Erythroblast (primary cell): ENCODE measurements around the gene ABCA13.

Experiments used
- DNase-seq, 2 experiments: peaks; one replicate each; lab custom pipeline; 2025; lab: John Stamatoyannopoulos, UW
- GATA1 ChIP-seq: IDR thresholded peaks from 2 replicates; pipeline ENCODE4 v1.6.1; 2011; ENCODE audit warnings: low read depth, mild to moderate bottlenecking, control low read depth, low read length, moderate library complexity
- POLR2A ChIP-seq: IDR thresholded peaks from 2 replicates; pipeline ENCODE4 v1.6.1; 2011; ENCODE audit warnings: mild to moderate bottlenecking, low read length

Gene ABCA13

GRCh38 chr7:48237354-48237753, 66.1 kb downstream of the ABCA13 start:
- no peak for TF ChIP-seq POLR2A
- no peak for TF ChIP-seq GATA1
- no peak for DNase-seq

DNA sequence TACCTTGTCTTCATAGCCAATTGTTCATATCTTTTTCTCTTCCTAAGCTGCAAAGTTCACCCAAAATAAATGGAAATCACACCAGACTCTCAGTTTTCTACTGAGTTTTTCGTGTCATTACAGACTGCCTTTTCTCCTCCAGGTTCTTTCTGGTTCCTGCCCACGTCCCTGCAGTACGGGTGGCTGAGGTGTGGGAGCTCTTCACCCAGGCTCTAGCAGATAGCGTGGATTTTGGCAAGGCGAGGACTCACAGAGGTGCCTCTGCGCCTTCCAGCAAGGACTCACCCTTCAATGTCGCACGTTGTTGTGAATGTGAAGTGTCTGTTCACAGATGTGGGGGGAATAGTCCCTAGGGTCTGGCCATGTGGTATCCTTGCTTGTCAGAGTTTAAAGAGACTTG, 71.6 kb downstream of the ABCA13 start:
- no peak for DNase-seq
- TF ChIP-seq GATA1 = no peak
- TF ChIP-seq POLR2A = no peak

- no peak for TF ChIP-seq GATA1
- TF ChIP-seq POLR2A = no peak
- DNase-seq = no peak
These were observed 73.6 kb downstream of the ABCA13 start for GRCh38 chr7:48244864-48245271.

DNA sequence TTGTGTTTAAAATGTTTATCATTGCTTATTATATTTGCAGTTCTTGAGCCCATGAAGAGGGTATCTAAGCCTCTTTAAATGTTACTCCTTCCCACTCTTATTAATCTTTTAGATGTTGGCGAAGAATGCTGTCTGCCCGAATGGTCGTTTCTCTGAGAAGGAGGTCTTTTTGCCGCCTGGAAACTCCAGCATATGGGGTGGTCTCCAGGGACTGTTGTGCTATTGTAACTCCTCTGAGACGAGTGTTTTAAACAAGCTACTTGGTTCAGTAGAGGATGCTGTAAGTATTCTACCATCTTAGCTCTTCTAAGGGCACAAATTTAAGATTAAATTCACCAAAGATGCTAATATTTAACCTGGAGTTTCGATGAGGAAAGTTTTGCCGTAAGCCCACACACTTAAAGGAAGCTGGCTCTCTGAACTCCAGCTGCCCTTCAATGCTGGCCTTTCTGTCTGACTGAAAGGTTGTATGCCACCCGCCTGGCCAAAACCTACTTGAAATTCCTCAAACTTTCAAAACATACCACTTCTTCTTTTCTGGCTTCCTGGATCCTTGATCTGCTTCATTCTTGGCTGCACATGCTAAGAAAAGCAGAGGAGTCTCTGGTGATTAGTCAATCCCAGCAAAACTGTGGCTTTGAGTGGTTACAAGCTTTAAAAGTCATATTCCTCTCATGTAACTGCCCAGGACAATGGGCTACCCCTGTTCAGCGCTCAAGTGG, 74.7 kb downstream of the ABCA13 start:
- DNase-seq = no peak
- TF ChIP-seq POLR2A (no peak), GATA1 (no peak)

DNA sequence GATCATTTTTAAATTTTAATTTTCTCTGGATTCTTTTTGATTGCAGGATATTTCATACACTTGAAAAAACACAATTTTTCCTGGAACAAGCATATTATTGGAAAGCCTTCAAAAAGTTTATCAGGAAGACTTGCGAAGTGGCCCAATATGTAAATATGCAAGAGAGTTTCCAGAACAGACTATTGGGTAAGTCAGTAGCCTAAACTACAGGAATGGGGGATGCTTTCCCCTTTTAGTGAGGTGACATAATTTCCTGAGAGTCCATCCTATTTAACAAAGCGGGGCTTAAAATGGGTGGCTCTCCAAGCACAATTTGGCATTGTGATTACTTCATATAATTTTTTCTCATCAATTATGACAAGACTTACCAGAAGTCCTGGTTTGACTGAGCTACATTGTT, 77.9 kb downstream of the ABCA13 start:
- TF ChIP-seq GATA1 (no peak), POLR2A (no peak)
- DNase-seq = no peak

GRCh38 chr7:48250441-48250951, 79.2 kb downstream of the ABCA13 start:
- TF ChIP-seq POLR2A (no peak), GATA1 (no peak)

GRCh38 chr7:48251766-48252165, 80.5 kb downstream of the ABCA13 start:
- DNase-seq = no peak

More at GRCh38 chr7:48250441-48250951, 79.2 kb downstream of the ABCA13 start:
- no peak for DNase-seq

DNA sequence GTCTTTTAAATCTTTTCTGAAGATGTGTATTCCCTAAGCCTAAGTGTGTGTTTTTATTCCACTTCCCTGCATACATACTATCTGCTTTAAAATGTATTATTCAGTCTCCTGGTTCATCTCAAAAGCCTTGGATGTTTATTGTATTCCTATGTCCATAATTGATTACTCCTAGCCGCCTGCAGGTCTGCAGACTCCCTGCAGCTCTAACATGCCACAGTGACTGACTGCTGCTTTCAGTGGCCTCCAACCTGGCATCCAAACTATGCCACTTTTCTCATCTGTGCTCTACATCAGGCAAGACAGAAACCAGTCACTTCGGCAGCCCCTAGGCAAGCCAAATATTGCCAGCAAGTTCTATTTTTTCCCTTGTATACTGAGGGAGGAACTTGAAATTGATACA, 81.7 kb downstream of the ABCA13 start:
- TF ChIP-seq GATA1 = no peak
- no peak for TF ChIP-seq POLR2A
- no peak for DNase-seq

More at GRCh38 chr7:48251766-48252165, 80.5 kb downstream of the ABCA13 start:
- TF ChIP-seq POLR2A = no peak
- TF ChIP-seq GATA1 = no peak

- no peak for DNase-seq
- no peak for TF ChIP-seq GATA1
- TF ChIP-seq POLR2A = no peak
These were observed 83.8 kb downstream of the ABCA13 start for GRCh38 chr7:48255046-48255445.

- TF ChIP-seq POLR2A (no peak), GATA1 (no peak)
- no peak for DNase-seq
These were observed 88.4 kb downstream of the ABCA13 start for GRCh38 chr7:48259463-48260280.

- TF ChIP-seq POLR2A = no peak
- no peak for TF ChIP-seq GATA1
- no peak for DNase-seq
These were observed 90.4 kb downstream of the ABCA13 start for GRCh38 chr7:48261696-48262095.

GRCh38 chr7:48262606-48263310, 91.5 kb downstream of the ABCA13 start:
- TF ChIP-seq GATA1 = no peak
- TF ChIP-seq POLR2A = no peak
- no peak for DNase-seq

- no peak for TF ChIP-seq GATA1
- no peak for TF ChIP-seq POLR2A
These were observed 92.0 kb downstream of the ABCA13 start for GRCh38 chr7:48263311-48263650.

GRCh38 chr7:48269066-48269465, 97.8 kb downstream of the ABCA13 start:
- DNase-seq = no peak
- TF ChIP-seq POLR2A (no peak), GATA1 (no peak)

More at GRCh38 chr7:48263311-48263650, 92.0 kb downstream of the ABCA13 start:
- DNase-seq = no peak
